Activated CD8-positive, alpha-beta memory T cell treated with anti-CD3 and anti-CD28 coated beads, Interleukin-2, amount 50 U/mL, for 1 hour (primary cell): ENCODE results near the gene LRRC4B.
"Not testable (repeated sequence)": the region's sequence is repeated elsewhere in the genome, so short reads cannot be mapped to it uniquely, and the experiment has no call there.

ENCODE experiments used
- DNase-seq: peaks from one replicate; pipeline ENCODE4 v3.0.0-alpha.2; 2020; ENCODE audit errors: extremely low read depth

Gene LRRC4B

GRCh38 chr19:50567882-50568727, at the start of gene LRRC4B:
Gene LRRC4B (minus strand): TSS chr19:50568435. CDS start chr19:50548838, 19,597 bp downstream.
- no peak for DNase-seq

- not testable (repeated sequence) for DNase-seq
These were observed 44.5 kb upstream of the LRRC4B start for GRCh38 chr19:50612504-50613404.

- DNase-seq, result peak; percentile 43
These were observed 39.9 kb upstream of the LRRC4B start for GRCh38 chr19:50607874-50608785.

- DNase-seq, result no peak
These were observed 39.2 kb upstream of the LRRC4B start for GRCh38 chr19:50607388-50607787.

- DNase-seq, result not testable (repeated sequence)
These were observed 38.0 kb upstream of the LRRC4B start for GRCh38 chr19:50606059-50606836.

- not testable (repeated sequence) for DNase-seq
These were observed 36.2 kb upstream of the LRRC4B start for GRCh38 chr19:50604264-50605073.

GRCh38 chr19:50602935-50603334, 34.7 kb upstream of the LRRC4B start:
- DNase-seq, result no peak

- DNase-seq, result no peak
These were observed 34.3 kb upstream of the LRRC4B start for GRCh38 chr19:50602496-50602895.

- DNase-seq, result no peak
These were observed 33.8 kb upstream of the LRRC4B start for GRCh38 chr19:50602089-50602422.

GRCh38 chr19:50601407-50602088, 33.3 kb upstream of the LRRC4B start:
- no peak for DNase-seq

GRCh38 chr19:50599427-50599826, 31.2 kb upstream of the LRRC4B start:
- DNase-seq, result no peak

- DNase-seq, result no peak
These were observed 22.0 kb upstream of the LRRC4B start for GRCh38 chr19:50590191-50590590.

- DNase-seq, result not testable (repeated sequence)
These were observed 13.8 kb upstream of the LRRC4B start for GRCh38 chr19:50581795-50582660.

GRCh38 chr19:50580970-50581634, 12.9 kb upstream of the LRRC4B start:
- no peak for DNase-seq

GRCh38 chr19:50580240-50580639, 12.0 kb upstream of the LRRC4B start:
- DNase-seq, result no peak

GRCh38 chr19:50576769-50577168, 8.5 kb upstream of the LRRC4B start:
- DNase-seq, result not testable (repeated sequence)

- DNase-seq, result no peak
These were observed 5.7 kb upstream of the LRRC4B start for GRCh38 chr19:50573741-50574461.
